Stomach smooth muscle (tissue), 2 donors: ENCODE data around the gene VPS52.

Experiments
- H3K27ac ChIP-seq: one replicate; pipeline ENCODE4 v1.7.0; 2013; ENCODE audit warnings: mild to moderate bottlenecking, low read length, inconsistent platforms
- H3K27me3 ChIP-seq, 2 donors: one replicate each; pipeline ENCODE4 v1.7.0; 2013; ENCODE audit warnings: low read length in 2 of 2; ENCODE audit not compliant: insufficient read depth in 2 of 2, control insufficient read depth in 1 of 2
- H3K36me3 ChIP-seq, 2 donors: one replicate each; pipeline ENCODE4 v1.7.0; 2013; ENCODE audit warnings: low read length in 2 of 2; ENCODE audit not compliant: control insufficient read depth in 2 of 2, insufficient read depth in 2 of 2
- H3K4me1 ChIP-seq: one replicate; pipeline ENCODE4 v1.7.0; 2013; ENCODE audit warnings: low read length; ENCODE audit not compliant: control insufficient read depth, insufficient read depth
- H3K4me3 ChIP-seq, 2 donors: one replicate each; pipeline ENCODE4 v1.7.0; 2013; ENCODE audit warnings: low read length in 2 of 2
- H3K9ac ChIP-seq, 2 donors: one replicate each; pipeline ENCODE4 v1.7.0; 2013; ENCODE audit warnings: low read length in 2 of 2, mild to moderate bottlenecking in 1 of 2
- H3K9me3 ChIP-seq, 2 donors: one replicate each; pipeline ENCODE4 v1.7.0; 2013; ENCODE audit warnings: low read length in 2 of 2; ENCODE audit not compliant: control insufficient read depth in 2 of 2
- donor health status: healthy.
- donor health status: Pancreatic carcinoma.

Gene VPS52

GRCh38 chr6:33271468-33272274 lies at the start of gene VPS52, which contains the start of gene RPS18:
TSS of gene VPS52 (minus strand) at chr6:33271876. CDS start at chr6:33271675, 201 bp downstream.
TSS of gene RPS18 (plus strand) at chr6:33272075. CDS start at chr6:33272120, 45 bp downstream.
- Histone ChIP-seq H3K27ac (peak within 1 kb of the TSS; percentile 98), H3K9me3 (no peaks in the 10 kb centered on the region), H3K36me3 (peaks cover 34 to 52% of the 10 kb centered on the region in 2 donors), H3K27me3 (no peaks in the 10 kb centered on the region), H3K4me1 (peaks cover 52% of the 10 kb centered on the region), H3K9ac (peak within 1 kb of the TSS; percentile 98 to 99), H3K4me3 (peak within 1 kb of the TSS; percentile 98)

GRCh38 chr6:33321227-33321626 lies 49.6 kb upstream of the VPS52 start:
- Histone ChIP-seq H3K27ac (no peak overlapping the region), H3K4me3 (peak overlapping the region in 1 of 2 donors; percentile 90), H3K9ac (no peak overlapping the region), H3K36me3 (peaks cover 21 to 25% of the 10 kb centered on the region in 2 donors), H3K27me3 (no peaks in the 10 kb centered on the region), H3K9me3 (no peaks in the 10 kb centered on the region), H3K4me1 (peaks cover 52% of the 10 kb centered on the region)

- peaks cover 53% of the 10 kb centered on the region for H3K4me1 ChIP-seq
- no peaks in the 10 kb centered on the region for H3K27me3 ChIP-seq
Observed at GRCh38 chr6:33320315-33321181, 48.9 kb upstream of the VPS52 start.

GRCh38 chr6:33319939-33320314 lies 48.3 kb upstream of the VPS52 start:
- Histone ChIP-seq H3K36me3 (peaks cover 21 to 25% of the 10 kb centered on the region in 2 donors), H3K27ac (peak overlapping the region; percentile 41), H3K4me3 (no peak overlapping the region), H3K4me1 (peaks cover 59% of the 10 kb centered on the region), H3K9me3 (no peaks in the 10 kb centered on the region), H3K27me3 (no peaks in the 10 kb centered on the region), H3K9ac (no peak overlapping the region)

More at GRCh38 chr6:33320315-33321181, 48.9 kb upstream of the VPS52 start:
- Histone ChIP-seq H3K4me3 (no peak overlapping the region), H3K27ac (peak overlapping the region; percentile 41), H3K36me3 (peaks cover 21 to 25% of the 10 kb centered on the region in 2 donors), H3K9me3 (no peaks in the 10 kb centered on the region), H3K9ac (peak overlapping the region in 1 of 2 donors; percentile 58)

GRCh38 chr6:33318426-33319073 lies 46.9 kb upstream of the VPS52 start:
- Histone ChIP-seq H3K27me3 (no peaks in the 10 kb centered on the region), H3K27ac (peak overlapping the region; percentile 81), H3K4me3 (peak overlapping the region; percentile 83), H3K36me3 (peaks cover 21 to 25% of the 10 kb centered on the region in 2 donors), H3K9me3 (no peaks in the 10 kb centered on the region), H3K9ac (peak overlapping the region in 1 of 2 donors; percentile 73), H3K4me1 (peaks cover 60% of the 10 kb centered on the region)

GRCh38 chr6:33317669-33318425 lies 46.2 kb upstream of the VPS52 start, which contains the start of gene ZBTB22:
TSS of gene ZBTB22 (minus strand) at chr6:33317744. CDS start at chr6:33316916, 828 bp downstream.
- peaks cover 21 to 25% of the 10 kb centered on the region in 2 donors for H3K36me3 ChIP-seq

GRCh38 chr6:33317419-33317668 lies 45.7 kb upstream of the VPS52 start:
- Histone ChIP-seq H3K9ac (no peak overlapping the region), H3K4me3 (peak overlapping the region; percentile 54 to 60), H3K4me1 (peaks cover 64% of the 10 kb centered on the region)

More at GRCh38 chr6:33317669-33318425, 46.2 kb upstream of the VPS52 start, which contains the start of gene ZBTB22:
- Histone ChIP-seq H3K4me1 (peaks cover 60% of the 10 kb centered on the region), H3K9ac (peak within 1 kb of the TSS; percentile 73 to 89), H3K4me3 (peak within 1 kb of the TSS; percentile 83), H3K27ac (peak within 1 kb of the TSS; percentile 81), H3K27me3 (no peaks in the 10 kb centered on the region), H3K9me3 (no peaks in the 10 kb centered on the region)

GRCh38 chr6:33316603-33317418 lies 45.1 kb upstream of the VPS52 start:
- Histone ChIP-seq H3K4me3 (peak overlapping the region; percentile 54 to 60), H3K36me3 (peaks cover 21 to 25% of the 10 kb centered on the region in 2 donors), H3K27me3 (no peaks in the 10 kb centered on the region), H3K4me1 (peaks cover 64% of the 10 kb centered on the region), H3K9ac (peak overlapping the region in 1 of 2 donors; percentile 21), H3K9me3 (no peaks in the 10 kb centered on the region), H3K27ac (peak overlapping the region; percentile 49)

More at GRCh38 chr6:33317419-33317668, 45.7 kb upstream of the VPS52 start:
- H3K36me3 ChIP-seq, result peaks cover 21 to 25% of the 10 kb centered on the region in 2 donors
- H3K27me3 ChIP-seq, result no peaks in the 10 kb centered on the region
- no peaks in the 10 kb centered on the region for H3K9me3 ChIP-seq
- H3K27ac ChIP-seq, result peak overlapping the region; percentile 81

GRCh38 chr6:33315793-33316602 lies 44.3 kb upstream of the VPS52 start:
- no peak overlapping the region for H3K9ac ChIP-seq
- H3K36me3 ChIP-seq, result peaks cover 20 to 25% of the 10 kb centered on the region in 2 donors
- no peaks in the 10 kb centered on the region for H3K9me3 ChIP-seq
- peaks cover 55% of the 10 kb centered on the region for H3K4me1 ChIP-seq
- H3K4me3 ChIP-seq, result no peak overlapping the region
- H3K27me3 ChIP-seq, result no peaks in the 10 kb centered on the region
- peak overlapping the region; percentile 89 for H3K27ac ChIP-seq
